Measurements from ENCODE around the gene OR13A1.
"Not testable (repeated sequence)": the region's sequence is repeated elsewhere in the genome, so short reads cannot be mapped to it uniquely, and the experiment has no call there.

DNA sequence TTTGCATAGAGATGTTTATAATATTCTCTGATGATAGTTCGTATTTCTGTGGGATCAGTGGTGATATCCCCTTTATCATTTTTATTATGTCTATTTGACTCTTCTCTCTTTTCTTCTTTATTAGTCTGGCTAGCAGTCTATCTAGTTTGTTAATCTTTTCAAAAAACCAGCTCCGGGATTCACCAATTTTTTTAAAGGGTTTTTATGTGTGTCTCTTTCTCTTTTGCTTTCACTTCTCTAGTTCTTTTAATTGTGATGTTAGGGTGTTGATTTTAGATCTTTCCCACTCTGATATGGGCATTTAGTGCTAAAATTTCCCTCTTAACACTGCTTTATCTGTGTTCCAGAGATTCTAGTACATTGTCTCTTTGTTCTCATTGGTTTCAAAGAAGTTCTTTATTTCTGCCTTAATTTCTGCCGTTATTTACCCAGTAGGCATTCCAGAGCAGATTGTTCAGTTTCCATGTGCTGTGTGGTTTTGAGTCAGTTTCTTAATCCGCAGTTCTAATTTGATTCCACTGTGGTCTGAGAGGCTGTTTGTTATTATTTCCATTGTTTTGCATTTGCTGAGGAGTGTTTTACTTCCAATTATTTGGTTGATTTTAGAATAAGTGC, 17.0 kb downstream of the OR13A1 start:
- TF ChIP-seq, protein P1, sequence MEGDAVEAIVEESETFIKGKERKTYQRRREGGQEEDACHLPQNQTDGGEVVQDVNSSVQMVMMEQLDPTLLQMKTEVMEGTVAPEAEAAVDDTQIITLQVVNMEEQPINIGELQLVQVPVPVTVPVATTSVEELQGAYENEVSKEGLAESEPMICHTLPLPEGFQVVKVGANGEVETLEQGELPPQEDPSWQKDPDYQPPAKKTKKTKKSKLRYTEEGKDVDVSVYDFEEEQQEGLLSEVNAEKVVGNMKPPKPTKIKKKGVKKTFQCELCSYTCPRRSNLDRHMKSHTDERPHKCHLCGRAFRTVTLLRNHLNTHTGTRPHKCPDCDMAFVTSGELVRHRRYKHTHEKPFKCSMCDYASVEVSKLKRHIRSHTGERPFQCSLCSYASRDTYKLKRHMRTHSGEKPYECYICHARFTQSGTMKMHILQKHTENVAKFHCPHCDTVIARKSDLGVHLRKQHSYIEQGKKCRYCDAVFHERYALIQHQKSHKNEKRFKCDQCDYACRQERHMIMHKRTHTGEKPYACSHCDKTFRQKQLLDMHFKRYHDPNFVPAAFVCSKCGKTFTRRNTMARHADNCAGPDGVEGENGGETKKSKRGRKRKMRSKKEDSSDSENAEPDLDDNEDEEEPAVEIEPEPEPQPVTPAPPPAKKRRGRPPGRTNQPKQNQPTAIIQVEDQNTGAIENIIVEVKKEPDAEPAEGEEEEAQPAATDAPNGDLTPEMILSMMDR (IDR thresholded peaks at IDR 0.05), result not testable (repeated sequence)
- not testable (repeated sequence) for TF ChIP-seq POLR2A (IDR thresholded peaks at IDR 0.05)
